HEK293T (cell line): Measurements from ENCODE around the gene INSRR.

ENCODE experiments used
- ELF4 ChIP-seq: fragments of 450-650 bp; IDR thresholded peaks from 2 replicates; pipeline ENCODE4 v1.6.1; 2017; ENCODE audit warnings: antibody characterized with exemption
- FOXM1 ChIP-seq: fragments of 450-650 bp; IDR thresholded peaks from 2 replicates; pipeline ENCODE4 v1.6.1; 2017; ENCODE audit warnings: mild to moderate bottlenecking, borderline replicate concordance
- PKNOX1 ChIP-seq: fragments of 450-650 bp; IDR thresholded peaks from 2 replicates; pipeline ENCODE4 v1.6.1; 2016
- SUZ12 ChIP-seq: fragments of 450-650 bp; IDR thresholded peaks from 2 replicates; pipeline ENCODE4 v1.6.1; 2016; ENCODE audit warnings: mild to moderate bottlenecking

GRCh38 chr1:156895455-156895812 is 36.5 kb upstream of the INSRR start:
- TF ChIP-seq FOXM1, result no peak
- no peak for TF ChIP-seq SUZ12
- no peak for TF ChIP-seq ELF4
- TF ChIP-seq PKNOX1, result no peak
